Measurements from ENCODE around the gene TOR4A.

Gene TOR4A

DNA sequence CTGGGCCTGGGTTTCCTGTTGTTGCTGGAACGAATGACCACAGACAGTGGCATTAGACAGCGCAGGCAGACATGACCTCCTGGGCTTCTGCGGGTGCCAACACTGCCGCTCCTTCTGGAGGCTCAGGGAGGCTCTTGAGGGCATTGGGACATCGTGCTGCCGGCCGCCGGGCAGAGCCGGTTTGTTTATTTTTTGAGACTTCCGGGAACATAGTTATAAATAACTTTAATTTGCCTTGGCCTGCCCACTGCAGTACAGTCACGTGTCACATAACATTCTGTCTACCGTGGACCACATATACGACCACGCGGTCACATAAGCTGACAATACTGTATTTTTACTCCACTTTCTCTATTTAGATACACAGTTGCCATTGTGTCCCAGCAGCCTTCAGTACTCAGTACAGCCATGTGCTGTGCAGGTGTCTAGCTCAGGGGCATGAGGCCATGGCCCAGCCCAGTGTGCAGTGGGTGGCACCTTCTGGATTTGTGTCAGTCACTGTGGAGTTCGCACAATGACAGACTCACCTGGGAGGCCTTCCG lies 8.2 kb upstream of the TOR4A start:
- TF ChIP-seq, protein P1, sequence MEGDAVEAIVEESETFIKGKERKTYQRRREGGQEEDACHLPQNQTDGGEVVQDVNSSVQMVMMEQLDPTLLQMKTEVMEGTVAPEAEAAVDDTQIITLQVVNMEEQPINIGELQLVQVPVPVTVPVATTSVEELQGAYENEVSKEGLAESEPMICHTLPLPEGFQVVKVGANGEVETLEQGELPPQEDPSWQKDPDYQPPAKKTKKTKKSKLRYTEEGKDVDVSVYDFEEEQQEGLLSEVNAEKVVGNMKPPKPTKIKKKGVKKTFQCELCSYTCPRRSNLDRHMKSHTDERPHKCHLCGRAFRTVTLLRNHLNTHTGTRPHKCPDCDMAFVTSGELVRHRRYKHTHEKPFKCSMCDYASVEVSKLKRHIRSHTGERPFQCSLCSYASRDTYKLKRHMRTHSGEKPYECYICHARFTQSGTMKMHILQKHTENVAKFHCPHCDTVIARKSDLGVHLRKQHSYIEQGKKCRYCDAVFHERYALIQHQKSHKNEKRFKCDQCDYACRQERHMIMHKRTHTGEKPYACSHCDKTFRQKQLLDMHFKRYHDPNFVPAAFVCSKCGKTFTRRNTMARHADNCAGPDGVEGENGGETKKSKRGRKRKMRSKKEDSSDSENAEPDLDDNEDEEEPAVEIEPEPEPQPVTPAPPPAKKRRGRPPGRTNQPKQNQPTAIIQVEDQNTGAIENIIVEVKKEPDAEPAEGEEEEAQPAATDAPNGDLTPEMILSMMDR (IDR thresholded peaks at IDR 0.05; ENCODE audit: insufficient read depth, low read length, missing control alignments), result no peak
- CTCF ChIA-PET, result interaction anchor here (1.1 kb wide), 1 partner anchor 14 kb away, joined by 3 read pairs; no protein-coding TSS in a partner anchor
- DNase-seq (ENCODE audit: low read depth, low spot score), result no peak
- no peak overlapping the region for H3K4me3 ChIP-seq (ENCODE audit: low read depth, low read length)
- POLR2A ChIA-PET, result no interaction called here

DNA sequence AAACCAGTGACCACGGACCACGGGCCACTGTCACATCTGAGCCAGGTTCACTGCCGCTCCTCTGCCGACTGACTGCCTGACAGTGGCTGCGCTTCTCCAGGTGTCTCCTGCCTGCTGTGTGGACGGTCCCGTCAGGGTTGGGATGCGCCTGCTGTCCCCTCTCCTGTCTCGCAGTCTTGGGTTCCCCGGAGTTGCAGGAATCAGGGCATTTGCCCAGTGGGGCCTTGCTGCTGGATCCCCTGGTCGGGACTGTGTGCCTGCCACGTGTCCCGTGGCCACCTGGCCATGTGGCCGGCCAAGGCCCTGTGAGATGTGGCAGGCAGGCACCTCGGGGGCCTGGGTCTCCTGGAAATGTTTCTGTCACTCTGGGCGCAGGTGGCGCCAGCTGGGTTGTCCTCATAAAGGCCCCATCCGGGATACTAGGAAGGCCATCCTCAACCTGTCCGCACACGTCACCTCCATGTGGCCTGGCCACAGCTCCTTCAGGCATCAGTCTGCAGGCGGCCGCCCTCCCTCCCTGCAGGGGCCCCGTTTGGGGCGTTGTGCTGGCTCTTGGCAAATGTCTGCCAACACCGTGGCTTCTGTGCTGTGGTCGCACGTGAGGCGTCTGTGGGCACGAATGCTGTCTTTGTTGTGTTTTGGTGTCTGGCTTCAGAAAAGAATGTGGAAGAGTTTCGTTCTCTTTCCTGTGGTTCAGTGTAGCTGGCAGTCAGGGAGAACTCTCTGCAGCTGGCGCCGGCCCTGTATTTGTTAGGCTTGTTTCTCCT lies 6.4 kb upstream of the TOR4A start:
- POLR2A ChIA-PET, result no interaction called here
- DNase-seq (ENCODE audit: low read depth, low spot score), result no peak
- CTCF ChIA-PET, result interaction anchor here (0.8 to 1.1 kb wide), 2 partner anchors 9 to 10 kb away, joined by 3 read pairs; no protein-coding TSS in a partner anchor
- TF ChIP-seq, protein P1 (IDR thresholded peaks at IDR 0.05; ENCODE audit: insufficient read depth, low read length, missing control alignments), result no peak
- no peak overlapping the region for H3K4me3 ChIP-seq (ENCODE audit: low read depth, low read length)

GRCh38 chr9:137271696-137272076 lies 5.8 kb upstream of the TOR4A start:
- CTCF ChIA-PET, result interaction anchor here (0.8 kb wide), 1 partner anchor 9 kb away, joined by 3 read pairs; no protein-coding TSS in a partner anchor
- TF ChIP-seq, protein P1 (IDR thresholded peaks at IDR 0.05; ENCODE audit: insufficient read depth, low read length, missing control alignments), result no peak
- H3K4me3 ChIP-seq (ENCODE audit: low read depth, low read length), result no peak overlapping the region
- POLR2A ChIA-PET, result no interaction called here
- DNase-seq (ENCODE audit: low read depth, low spot score), result no peak

GRCh38 chr9:137272241-137273094 lies 5.1 kb upstream of the TOR4A start:
- H3K4me3 ChIP-seq (ENCODE audit: low read depth, low read length), result no peak overlapping the region
- CTCF ChIA-PET, result interaction anchor here (2.2 kb wide), 1 partner anchor 35 kb away, joined by 5 read pairs; no protein-coding TSS in a partner anchor
- POLR2A ChIA-PET, result interaction anchor here (0.8 kb wide), 1 partner anchor 32 kb away, joined by 3 read pairs; no protein-coding TSS in a partner anchor
- DNase-seq (ENCODE audit: low read depth, low spot score), result no peak
- TF ChIP-seq, protein P1 (IDR thresholded peaks at IDR 0.05; ENCODE audit: insufficient read depth, low read length, missing control alignments), result no peak

- CTCF ChIA-PET, result interaction anchor here (1.0 to 2.2 kb wide), 3 partner anchors 8 to 46 kb away, joined by 3 to 5 read pairs (median 3); partner anchors contain the start of gene RNF224
- DNase-seq (ENCODE audit: low read depth, low spot score), result no peak
- TF ChIP-seq, protein P1 (IDR thresholded peaks at IDR 0.05; ENCODE audit: insufficient read depth, low read length, missing control alignments), result no peak
- H3K4me3 ChIP-seq (ENCODE audit: low read depth, low read length), result no peak overlapping the region
- POLR2A ChIA-PET, result interaction anchor here (0.8 kb wide), 1 partner anchor 32 kb away, joined by 3 read pairs; no protein-coding TSS in a partner anchor
Observed at GRCh38 chr9:137273095-137273490, 4.4 kb upstream of the TOR4A start.
